BLaER1 (cell line): ENCODE results near the gene ELMO3.

Experiments
- H3K27ac ChIP-seq: shearing (Covaris generic); formaldehyde crosslinking; 2 replicates; pipeline ENCODE4 v1.8.1; 2022
- H3K27me3 ChIP-seq: shearing (Covaris generic); formaldehyde crosslinking; 2 replicates; pipeline ENCODE4 v1.8.1; 2022
- H3K36me3 ChIP-seq: shearing (Covaris generic); formaldehyde crosslinking; 2 replicates; pipeline ENCODE4 v1.8.1; 2022
- H3K4me1 ChIP-seq: shearing (Covaris generic); formaldehyde crosslinking; 2 replicates; pipeline ENCODE4 v1.8.1; 2022
- H3K4me2 ChIP-seq: shearing (Covaris generic); formaldehyde crosslinking; 2 replicates; pipeline ENCODE4 v1.8.1; 2022
- H3K4me3 ChIP-seq: shearing (Covaris generic); formaldehyde crosslinking; 2 replicates; pipeline ENCODE4 v1.8.1; 2022
- H3K9ac ChIP-seq: shearing (Covaris generic); formaldehyde crosslinking; 2 replicates; pipeline ENCODE4 v1.8.1; 2022
- H3K9me3 ChIP-seq: shearing (Covaris generic); formaldehyde crosslinking; 2 replicates; pipeline ENCODE4 v1.8.1; 2022
- H4K20me1 ChIP-seq: shearing (Covaris generic); formaldehyde crosslinking; 2 replicates; pipeline ENCODE4 v1.8.1; 2022
- Cebpa-rat ChIP-seq: shearing (Covaris generic); IDR thresholded peaks from 2 replicates; pipeline ENCODE4 v1.8.1; 2022

The ELMO3 gene

DNA sequence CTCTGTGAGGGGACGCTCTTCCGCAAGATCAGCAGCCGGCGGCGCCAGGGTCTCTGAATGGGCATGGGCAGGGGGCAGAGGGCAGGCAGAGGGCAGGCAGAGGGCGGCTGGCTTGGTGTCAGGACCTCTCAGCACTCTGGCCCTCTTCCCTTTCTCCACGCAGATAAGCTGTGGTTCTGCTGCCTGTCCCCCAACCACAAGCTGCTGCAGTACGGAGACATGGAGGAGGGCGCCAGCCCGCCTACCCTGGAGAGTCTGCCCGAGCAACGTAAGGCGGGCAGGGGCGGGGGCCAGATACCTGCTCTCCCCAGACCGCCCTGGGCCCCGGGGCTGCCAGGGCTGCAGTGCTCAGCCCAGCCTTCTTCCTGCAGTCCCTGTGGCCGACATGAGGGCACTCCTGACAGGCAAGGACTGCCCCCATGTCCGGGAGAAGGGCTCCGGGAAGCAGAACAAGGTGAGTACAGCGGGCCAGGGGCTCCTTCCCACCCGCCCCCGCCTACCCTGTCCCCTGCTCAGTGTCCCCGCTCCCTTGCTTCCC, 4.1 kb downstream of the ELMO3 start:
- no peak overlapping the region for H3K9ac ChIP-seq
- H3K4me3 ChIP-seq = no peak overlapping the region
- no peak for TF ChIP-seq Cebpa-rat
- no peak overlapping the region for H3K4me2 ChIP-seq
- H3K27ac ChIP-seq = no peak overlapping the region
- H3K9me3 ChIP-seq = no peaks in the 10 kb centered on the region
- peaks cover 12% of the 10 kb centered on the region for H3K4me1 ChIP-seq
- H3K36me3 ChIP-seq = peaks cover 80% of the 10 kb centered on the region
- H3K27me3 ChIP-seq = no peaks in the 10 kb centered on the region
- peaks cover 17% of the 10 kb centered on the region for H4K20me1 ChIP-seq

DNA sequence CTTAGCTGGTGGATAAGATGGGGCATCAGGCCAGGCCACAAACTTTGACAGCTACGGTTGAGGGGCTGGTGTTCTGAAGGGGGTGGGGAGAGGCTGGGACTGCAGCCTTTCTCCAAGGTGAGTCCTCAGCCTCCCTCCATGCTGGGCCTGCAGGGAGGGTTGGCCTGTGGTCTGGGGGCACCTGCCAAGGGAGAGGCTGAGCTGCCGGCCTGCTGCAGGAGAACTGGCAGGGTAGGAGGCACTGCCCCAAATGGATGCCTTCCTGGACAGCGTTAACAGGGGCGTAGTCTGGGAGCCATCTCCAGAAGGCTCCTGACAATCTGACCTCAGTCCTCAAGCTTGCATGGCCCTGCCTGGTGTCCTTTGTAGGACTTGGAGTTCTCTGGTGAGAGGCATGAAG, 5.1 kb downstream of the ELMO3 start:
- peaks cover 74% of the 10 kb centered on the region for H3K36me3 ChIP-seq
- H4K20me1 ChIP-seq = peaks cover 7% of the 10 kb centered on the region

DNA sequence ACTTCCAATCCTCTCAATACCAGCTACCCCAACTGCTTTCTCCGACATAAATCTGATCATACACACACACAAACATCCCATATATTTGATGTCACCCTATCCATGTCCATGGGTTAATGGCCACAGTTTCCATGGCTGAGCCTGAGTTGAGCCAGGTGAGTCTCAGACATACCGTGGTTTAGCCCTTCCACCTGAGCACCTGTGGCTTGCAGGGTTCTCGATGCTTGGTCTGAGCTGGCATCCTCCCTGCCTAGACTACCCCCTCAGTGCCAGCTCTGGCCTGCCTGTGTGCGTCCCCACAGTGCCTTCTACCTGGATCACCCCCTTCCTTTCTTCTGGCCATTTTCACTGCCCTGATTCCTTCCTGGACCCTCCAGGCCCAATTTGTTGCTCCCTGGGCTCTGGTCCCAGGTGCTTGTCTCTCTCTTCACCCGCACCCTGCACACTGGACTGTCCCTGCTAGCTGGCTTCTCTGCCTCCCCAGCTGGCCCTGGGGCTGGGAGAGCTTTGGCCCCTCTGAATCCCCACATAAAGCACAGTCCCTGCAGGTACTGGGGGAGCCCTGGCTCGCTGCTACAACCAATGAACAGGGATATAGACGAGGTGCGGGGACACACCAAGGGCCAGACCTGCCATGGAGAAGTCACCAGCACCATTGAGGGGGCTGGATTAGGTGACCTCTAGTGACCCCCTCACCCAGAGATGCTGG, 7.4 kb downstream of the ELMO3 start:
- no peak overlapping the region for H3K4me3 ChIP-seq
- no peaks in the 10 kb centered on the region for H3K9me3 ChIP-seq
- H3K9ac ChIP-seq = no peak overlapping the region
- H3K4me1 ChIP-seq = 0 out of 2 replicates have a peak, but pooled peaks cover 3% of the 10 kb centered on the region
- no peak for TF ChIP-seq Cebpa-rat
- H3K4me2 ChIP-seq = no peak overlapping the region
- H4K20me1 ChIP-seq = peaks cover 7% of the 10 kb centered on the region
- peaks cover 60% of the 10 kb centered on the region for H3K36me3 ChIP-seq
- no peak overlapping the region for H3K27ac ChIP-seq
- H3K27me3 ChIP-seq = no peaks in the 10 kb centered on the region

More for the DNA sequence above, 5.1 kb downstream of the ELMO3 start:
- Histone ChIP-seq H3K4me1 (peaks cover 5% of the 10 kb centered on the region), H3K27ac (no peak overlapping the region), H3K9me3 (no peaks in the 10 kb centered on the region), H3K9ac (no peak overlapping the region), H3K27me3 (no peaks in the 10 kb centered on the region), H3K4me2 (no peak overlapping the region), H3K4me3 (no peak overlapping the region)
- TF ChIP-seq Cebpa-rat = no peak

DNA sequence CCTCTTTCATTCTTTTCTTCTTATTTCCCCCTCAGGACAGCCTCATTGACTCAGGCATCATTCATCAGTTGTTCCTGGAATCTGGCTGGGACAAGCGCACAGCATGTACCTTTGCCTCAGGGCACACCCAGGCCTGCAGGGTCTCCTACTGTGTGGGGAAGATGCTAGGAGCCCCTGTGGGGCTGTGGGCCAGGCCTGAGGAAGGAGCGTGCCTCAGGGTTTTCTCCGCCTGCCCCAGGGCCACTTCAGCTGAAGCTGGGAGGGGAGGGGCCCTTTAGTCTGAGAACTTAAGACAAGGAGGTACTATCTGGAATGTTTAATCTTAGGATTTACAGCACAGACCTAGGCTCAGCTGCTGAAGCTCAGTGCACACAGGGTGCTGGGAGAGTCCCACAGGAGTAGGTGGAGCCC, 7.9 kb downstream of the ELMO3 start:
- H3K27ac ChIP-seq = no peak overlapping the region
- TF ChIP-seq Cebpa-rat = no peak
- no peaks in the 10 kb centered on the region for H3K27me3 ChIP-seq
- H3K9ac ChIP-seq = no peak overlapping the region
- 0 out of 2 replicates have a peak, but pooled peaks cover 3% of the 10 kb centered on the region for H3K4me1 ChIP-seq
- H3K36me3 ChIP-seq = peaks cover 54% of the 10 kb centered on the region
- no peak overlapping the region for H3K4me3 ChIP-seq
- no peak overlapping the region for H3K4me2 ChIP-seq
- peaks cover 7% of the 10 kb centered on the region for H4K20me1 ChIP-seq
- H3K9me3 ChIP-seq = no peaks in the 10 kb centered on the region

DNA sequence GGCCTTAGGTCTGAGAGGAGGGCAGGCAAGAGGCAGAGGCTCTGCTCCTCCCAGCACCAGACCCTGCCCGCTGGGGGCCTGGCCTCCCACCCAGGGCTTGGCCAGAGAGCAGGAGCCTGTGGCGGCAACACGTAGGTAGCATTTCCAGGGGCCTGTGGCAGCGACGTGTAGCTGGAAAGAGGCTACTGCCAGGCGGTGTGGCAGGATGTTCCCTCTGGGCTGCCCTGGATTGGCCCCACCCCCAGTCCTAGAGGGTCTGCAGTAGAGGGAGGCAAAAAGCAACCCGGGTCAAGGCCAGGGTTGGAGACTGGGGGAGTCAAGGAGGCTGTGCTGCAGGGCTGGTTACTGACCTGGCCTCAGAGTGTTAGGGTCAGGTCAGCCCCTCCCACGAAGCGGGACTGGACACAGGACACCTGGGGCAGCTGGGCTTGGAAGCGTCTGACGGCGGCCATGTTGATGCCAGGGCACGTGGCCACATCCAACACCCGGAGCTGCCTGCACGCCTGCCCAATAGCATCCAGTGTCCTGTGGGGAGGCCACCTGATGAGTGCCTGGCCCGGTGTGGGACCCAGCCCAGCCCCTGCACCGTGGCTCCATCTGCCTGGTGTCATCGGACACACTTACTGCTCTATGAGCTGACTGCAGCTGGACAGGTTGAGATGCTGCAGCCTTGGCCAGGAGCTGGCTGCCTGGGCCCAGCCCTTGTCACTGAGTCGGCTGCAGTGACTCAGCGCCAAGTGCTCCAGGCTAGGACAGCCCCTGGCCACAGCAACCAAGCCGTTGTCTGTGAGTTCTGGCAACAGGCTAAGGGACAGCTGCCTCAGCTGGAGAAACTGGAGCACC, 8.5 kb downstream of the ELMO3 start:
- H3K4me1 ChIP-seq = 0 out of 2 replicates have a peak, but pooled peaks cover 3% of the 10 kb centered on the region
- no peak for TF ChIP-seq Cebpa-rat
- H3K36me3 ChIP-seq = peaks cover 48% of the 10 kb centered on the region
- H3K4me2 ChIP-seq = no peak overlapping the region
- H3K27ac ChIP-seq = no peak overlapping the region
- H4K20me1 ChIP-seq = peaks cover 7% of the 10 kb centered on the region
- no peak overlapping the region for H3K4me3 ChIP-seq
- H3K9ac ChIP-seq = no peak overlapping the region
- no peaks in the 10 kb centered on the region for H3K27me3 ChIP-seq
- no peaks in the 10 kb centered on the region for H3K9me3 ChIP-seq

DNA sequence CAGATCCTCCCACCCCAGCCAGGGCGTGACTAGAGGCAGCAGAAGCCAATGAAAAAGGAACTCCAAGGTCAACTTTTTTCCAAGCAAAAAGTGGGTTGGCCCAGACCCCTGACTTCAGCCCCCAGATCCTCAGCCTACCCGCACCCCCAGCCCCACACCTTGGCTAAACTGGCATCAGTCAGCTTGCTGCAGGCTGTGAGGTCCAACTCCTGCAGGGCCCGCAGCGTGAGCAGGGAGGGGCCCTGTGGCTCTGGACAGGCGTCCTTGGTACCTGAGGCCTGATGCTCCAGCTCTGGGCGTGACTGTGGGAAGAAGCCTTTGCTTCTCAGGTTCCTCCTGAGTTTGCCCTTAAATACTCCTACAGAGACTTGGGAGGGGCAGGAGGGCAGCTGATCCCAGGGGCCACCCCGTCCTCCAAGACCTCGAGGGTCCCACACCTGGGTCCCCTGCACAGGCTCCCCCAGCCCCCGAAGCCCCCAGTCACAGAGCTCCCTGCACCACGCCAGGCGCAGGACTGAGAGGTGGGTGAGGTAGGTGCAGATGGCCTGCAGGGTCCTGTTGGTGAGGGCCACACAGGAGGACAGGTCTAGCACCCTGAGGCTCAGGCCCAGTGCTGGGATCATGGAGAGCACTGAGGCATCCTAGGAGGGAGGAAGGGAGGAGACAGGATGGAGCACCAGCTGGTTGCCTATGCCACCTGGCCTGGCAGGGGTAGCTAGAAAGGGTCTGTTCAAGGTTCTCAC, 9.4 kb downstream of the ELMO3 start:
- H3K36me3 ChIP-seq = peaks cover 39% of the 10 kb centered on the region
- no peaks in the 10 kb centered on the region for H3K27me3 ChIP-seq
- H3K9me3 ChIP-seq = no peaks in the 10 kb centered on the region
- peaks cover 7% of the 10 kb centered on the region for H4K20me1 ChIP-seq
- H3K9ac ChIP-seq = no peak overlapping the region
- H3K4me3 ChIP-seq = no peak overlapping the region
- no peak overlapping the region for H3K4me2 ChIP-seq
- 0 out of 2 replicates have a peak, but pooled peaks cover 3% of the 10 kb centered on the region for H3K4me1 ChIP-seq
- no peak for TF ChIP-seq Cebpa-rat
- H3K27ac ChIP-seq = no peak overlapping the region

DNA sequence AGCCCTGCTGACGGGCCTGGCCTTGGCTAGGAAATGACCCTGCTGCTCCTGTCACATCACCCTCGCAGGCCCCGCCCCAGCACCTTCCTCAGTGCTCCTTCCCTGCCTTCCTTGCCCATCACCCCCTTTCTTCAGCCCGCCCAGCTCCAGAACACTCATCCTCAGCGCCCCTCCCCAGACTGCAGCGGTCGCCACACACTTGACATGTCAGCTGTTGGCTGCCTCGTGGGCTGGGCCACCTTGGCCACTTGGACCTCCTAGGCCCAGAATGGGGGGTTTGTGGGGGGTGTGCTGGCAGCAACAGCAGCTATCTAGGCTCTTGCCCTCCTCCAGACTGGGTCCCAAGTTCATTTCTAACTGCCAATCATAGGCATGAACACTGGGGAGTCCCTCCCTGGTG, 10.6 kb downstream of the ELMO3 start:
- H3K36me3 ChIP-seq = peaks cover 27% of the 10 kb centered on the region
- no peaks in the 10 kb centered on the region for H3K27me3 ChIP-seq
- H4K20me1 ChIP-seq = no peaks in the 10 kb centered on the region
- 0 out of 2 replicates have a peak, but pooled peaks cover 3% of the 10 kb centered on the region for H3K4me1 ChIP-seq
- no peak for TF ChIP-seq Cebpa-rat
- no peaks in the 10 kb centered on the region for H3K9me3 ChIP-seq
- no peak overlapping the region for H3K9ac ChIP-seq
- no peak overlapping the region for H3K4me3 ChIP-seq
- H3K27ac ChIP-seq = no peak overlapping the region
- no peak overlapping the region for H3K4me2 ChIP-seq

DNA sequence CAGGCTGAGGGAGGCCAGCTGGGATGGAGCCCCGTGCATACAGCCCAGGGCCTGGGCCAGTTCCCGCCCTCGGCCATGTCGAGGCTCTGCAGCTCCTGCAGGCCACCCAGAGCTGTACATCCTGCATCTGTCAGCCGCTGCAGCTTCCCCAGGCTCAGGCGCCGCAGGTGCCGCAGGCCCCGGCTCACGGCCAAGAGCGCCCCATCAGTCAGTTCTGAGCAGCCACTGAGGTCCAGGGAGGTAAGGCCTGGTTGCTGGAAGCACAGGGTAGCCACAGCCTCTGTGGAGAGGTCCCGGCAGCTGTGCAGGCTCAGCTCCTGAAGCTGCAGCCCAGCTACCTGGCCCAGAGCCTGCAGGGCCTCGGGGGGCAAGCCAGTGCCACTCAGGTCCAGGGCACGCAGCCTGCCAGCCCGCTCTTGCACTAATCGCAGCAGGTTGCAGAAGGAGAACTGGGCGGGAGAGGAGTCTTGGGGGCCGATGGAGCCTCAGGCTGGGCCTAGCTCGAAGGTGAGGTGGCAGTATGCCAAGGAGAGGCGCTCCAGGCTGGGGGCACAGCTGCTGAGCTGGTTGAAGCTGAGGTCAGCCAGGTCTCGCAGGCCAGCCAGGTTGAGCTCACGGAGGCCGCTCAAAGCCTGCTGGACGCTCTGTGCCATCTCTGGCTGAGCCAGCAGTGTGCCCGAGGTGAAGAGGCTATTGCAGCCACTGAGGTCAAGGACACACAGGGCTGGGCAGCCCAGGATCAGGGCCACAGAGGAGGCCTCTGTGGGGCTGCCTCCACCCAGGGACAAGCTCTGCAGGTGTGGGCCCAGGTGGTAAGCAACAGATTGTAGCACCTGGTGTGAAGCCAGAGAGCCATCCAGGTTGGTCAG, 11.4 kb downstream of the ELMO3 start:
- H3K9me3 ChIP-seq = no peaks in the 10 kb centered on the region
- no peak overlapping the region for H3K27ac ChIP-seq
- no peaks in the 10 kb centered on the region for H4K20me1 ChIP-seq
- no peak overlapping the region for H3K9ac ChIP-seq
- H3K36me3 ChIP-seq = peaks cover 23% of the 10 kb centered on the region
- H3K27me3 ChIP-seq = no peaks in the 10 kb centered on the region
- no peak overlapping the region for H3K4me2 ChIP-seq
- TF ChIP-seq Cebpa-rat = no peak
- H3K4me1 ChIP-seq = 0 out of 2 replicates have a peak, but pooled peaks cover 3% of the 10 kb centered on the region
- H3K4me3 ChIP-seq = no peak overlapping the region

DNA sequence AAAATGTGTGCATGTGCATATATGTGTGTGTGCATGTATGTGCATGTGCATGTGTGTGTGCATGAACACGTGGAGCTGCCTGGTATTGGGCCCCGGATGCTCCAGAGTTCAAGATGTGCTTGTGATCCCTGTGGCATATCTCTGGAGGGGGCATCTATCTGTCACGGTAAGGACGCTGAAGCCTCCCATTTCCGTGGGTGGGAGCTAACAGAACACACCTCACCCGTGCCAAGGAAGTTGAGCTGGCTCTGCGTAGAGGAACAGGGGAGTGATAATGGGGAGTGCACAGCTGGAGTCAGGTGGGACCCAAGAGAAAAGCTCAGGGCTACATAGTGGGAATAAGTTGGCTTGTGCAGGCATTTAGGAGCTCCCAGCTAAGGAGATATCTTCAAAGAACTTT, 12.7 kb downstream of the ELMO3 start:
- no peaks in the 10 kb centered on the region for H4K20me1 ChIP-seq
- H3K9me3 ChIP-seq = no peaks in the 10 kb centered on the region
- no peak overlapping the region for H3K4me3 ChIP-seq
- H3K9ac ChIP-seq = no peak overlapping the region
- no peak overlapping the region for H3K27ac ChIP-seq
- H3K4me1 ChIP-seq = peaks cover 16% of the 10 kb centered on the region
- no peaks in the 10 kb centered on the region for H3K27me3 ChIP-seq
- H3K36me3 ChIP-seq = peaks cover 10% of the 10 kb centered on the region; the same call in 1 of the 2 replicates
- no peak for TF ChIP-seq Cebpa-rat
- no peak overlapping the region for H3K4me2 ChIP-seq
